ENCODE measurements around the gene MGAT4A. TPM values are rescaled to one million over a fixed set of nuclear protein-coding genes. Genes with fewer than 3 reads are reported as not detected.

Gene MGAT4A
- polyA plus RNA-seq, 2 of the 4 experiments (the other 2 are of a cell fraction) = 0.61 to 2.6 TPM

DNA sequence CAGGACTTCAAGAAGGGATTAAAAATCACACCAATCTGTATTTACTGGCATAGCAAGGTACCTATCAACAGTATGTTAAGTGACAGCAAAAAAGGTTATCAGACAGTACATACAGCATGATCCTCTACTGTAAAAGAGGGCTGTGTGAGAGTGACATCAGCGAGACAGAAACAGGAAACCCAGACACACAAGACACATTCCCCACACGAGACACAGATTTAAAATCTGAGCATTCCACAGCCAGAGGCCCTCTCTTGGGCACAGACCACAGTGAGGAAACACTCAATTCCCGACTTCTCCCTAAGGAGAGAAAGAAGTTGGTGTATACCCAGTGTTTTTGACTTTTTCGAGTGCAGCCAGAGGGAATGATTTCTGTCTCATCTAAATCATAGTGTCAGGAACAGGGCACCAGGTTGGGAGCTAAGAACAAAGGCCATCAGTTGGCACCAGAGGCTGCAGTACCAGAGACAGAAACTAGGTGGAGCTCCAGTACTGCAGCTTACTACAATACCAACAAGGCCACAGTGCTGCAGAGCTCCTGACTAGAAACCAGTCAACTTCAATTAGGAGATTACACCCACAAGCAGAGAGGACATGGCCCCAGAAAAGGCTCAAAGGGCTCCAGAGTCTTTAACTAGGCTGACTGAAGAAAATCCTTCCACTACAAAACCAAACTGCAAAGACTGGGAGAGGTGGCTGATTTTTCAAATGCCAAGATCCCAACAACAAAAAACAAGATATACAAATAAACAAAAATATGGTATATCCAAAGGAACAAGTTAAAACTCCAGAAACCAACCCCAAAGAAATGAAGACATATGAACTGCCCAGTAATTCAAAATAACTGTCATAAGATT lies 81.6 kb downstream of the MGAT4A start:
- Histone ChIP-seq H3K4me1 (no peaks in the 10 kb centered on the region), H3K4me2 (no peak overlapping the region), H3K27ac (no peak overlapping the region), H3K4me3 (no peak overlapping the region), H3K9me3 (no peaks in the 10 kb centered on the region)
- DNase-seq (ENCODE audit: low read depth in 1 of 2, low spot score in 1 of 2) = peak; percentile 13 to 76
- WGBS (ENCODE audit: missing lambda C conversion rate) = 26% methylated on average over 4 of the region's 4 CpGs
- no peak for TF ChIP-seq ZSCAN20 (CRISPR knock-in tag; IDR thresholded peaks at IDR 0.05)
- peak; percentile 92 for TF ChIP-seq SMC3 (IDR thresholded peaks at IDR 0.05)
- TF ChIP-seq NPAS2 (CRISPR knock-in tag; IDR thresholded peaks at IDR 0.05; ENCODE audit: borderline replicate concordance) = no peak
- TF ChIP-seq, protein P1, sequence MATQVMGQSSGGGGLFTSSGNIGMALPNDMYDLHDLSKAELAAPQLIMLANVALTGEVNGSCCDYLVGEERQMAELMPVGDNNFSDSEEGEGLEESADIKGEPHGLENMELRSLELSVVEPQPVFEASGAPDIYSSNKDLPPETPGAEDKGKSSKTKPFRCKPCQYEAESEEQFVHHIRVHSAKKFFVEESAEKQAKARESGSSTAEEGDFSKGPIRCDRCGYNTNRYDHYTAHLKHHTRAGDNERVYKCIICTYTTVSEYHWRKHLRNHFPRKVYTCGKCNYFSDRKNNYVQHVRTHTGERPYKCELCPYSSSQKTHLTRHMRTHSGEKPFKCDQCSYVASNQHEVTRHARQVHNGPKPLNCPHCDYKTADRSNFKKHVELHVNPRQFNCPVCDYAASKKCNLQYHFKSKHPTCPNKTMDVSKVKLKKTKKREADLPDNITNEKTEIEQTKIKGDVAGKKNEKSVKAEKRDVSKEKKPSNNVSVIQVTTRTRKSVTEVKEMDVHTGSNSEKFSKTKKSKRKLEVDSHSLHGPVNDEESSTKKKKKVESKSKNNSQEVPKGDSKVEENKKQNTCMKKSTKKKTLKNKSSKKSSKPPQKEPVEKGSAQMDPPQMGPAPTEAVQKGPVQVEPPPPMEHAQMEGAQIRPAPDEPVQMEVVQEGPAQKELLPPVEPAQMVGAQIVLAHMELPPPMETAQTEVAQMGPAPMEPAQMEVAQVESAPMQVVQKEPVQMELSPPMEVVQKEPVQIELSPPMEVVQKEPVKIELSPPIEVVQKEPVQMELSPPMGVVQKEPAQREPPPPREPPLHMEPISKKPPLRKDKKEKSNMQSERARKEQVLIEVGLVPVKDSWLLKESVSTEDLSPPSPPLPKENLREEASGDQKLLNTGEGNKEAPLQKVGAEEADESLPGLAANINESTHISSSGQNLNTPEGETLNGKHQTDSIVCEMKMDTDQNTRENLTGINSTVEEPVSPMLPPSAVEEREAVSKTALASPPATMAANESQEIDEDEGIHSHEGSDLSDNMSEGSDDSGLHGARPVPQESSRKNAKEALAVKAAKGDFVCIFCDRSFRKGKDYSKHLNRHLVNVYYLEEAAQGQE (IDR thresholded peaks at IDR 0.05) = no peak
- no peak for TF ChIP-seq CHD4 (IDR thresholded peaks at IDR 0.05; ENCODE audit: borderline replicate concordance)
- TF ChIP-seq CBX2 (IDR thresholded peaks at IDR 0.05; ENCODE audit: borderline replicate concordance, low read depth) = no peak
- no peak for TF ChIP-seq MAFK (IDR thresholded peaks at IDR 0.05; ENCODE audit: partially characterized antibody)
- no peak for TF ChIP-seq TP53 (CRISPR knock-in tag; IDR thresholded peaks at IDR 0.05)
- TF ChIP-seq POLR2A (IDR thresholded peaks at IDR 0.05; ENCODE audit: low read length) = no peak
- no peak for TF ChIP-seq MAZ (IDR thresholded peaks at IDR 0.05; ENCODE audit: borderline replicate concordance, low read depth, low read length)
- no peak for TF ChIP-seq MYC (IDR thresholded peaks at IDR 0.05; ENCODE audit: borderline replicate concordance, low read length)
- TF ChIP-seq RAD21 (conservative IDR thresholded peaks at IDR 0.05 in 1 of 2, IDR thresholded peaks at IDR 0.05 in 1 of 2) = peak; percentile 94 to 98
- TF ChIP-seq, protein P2, sequence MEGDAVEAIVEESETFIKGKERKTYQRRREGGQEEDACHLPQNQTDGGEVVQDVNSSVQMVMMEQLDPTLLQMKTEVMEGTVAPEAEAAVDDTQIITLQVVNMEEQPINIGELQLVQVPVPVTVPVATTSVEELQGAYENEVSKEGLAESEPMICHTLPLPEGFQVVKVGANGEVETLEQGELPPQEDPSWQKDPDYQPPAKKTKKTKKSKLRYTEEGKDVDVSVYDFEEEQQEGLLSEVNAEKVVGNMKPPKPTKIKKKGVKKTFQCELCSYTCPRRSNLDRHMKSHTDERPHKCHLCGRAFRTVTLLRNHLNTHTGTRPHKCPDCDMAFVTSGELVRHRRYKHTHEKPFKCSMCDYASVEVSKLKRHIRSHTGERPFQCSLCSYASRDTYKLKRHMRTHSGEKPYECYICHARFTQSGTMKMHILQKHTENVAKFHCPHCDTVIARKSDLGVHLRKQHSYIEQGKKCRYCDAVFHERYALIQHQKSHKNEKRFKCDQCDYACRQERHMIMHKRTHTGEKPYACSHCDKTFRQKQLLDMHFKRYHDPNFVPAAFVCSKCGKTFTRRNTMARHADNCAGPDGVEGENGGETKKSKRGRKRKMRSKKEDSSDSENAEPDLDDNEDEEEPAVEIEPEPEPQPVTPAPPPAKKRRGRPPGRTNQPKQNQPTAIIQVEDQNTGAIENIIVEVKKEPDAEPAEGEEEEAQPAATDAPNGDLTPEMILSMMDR (IDR thresholded peaks at IDR 0.05) = peak; percentile 93
- TF ChIP-seq RNF2 (IDR thresholded peaks at IDR 0.05; ENCODE audit: borderline replicate concordance, low read depth) = no peak
- no peak for FAIRE-seq
- ChIA-PET CTCF (interaction anchor here (0.6 to 1.9 kb wide), 39 partner anchors 11 to 892 kb away, joined by 3 to 40 read pairs (median 3); partner anchors contain the start of gene C2orf15), POLR2A (interaction anchor here (0.7 to 1.1 kb wide), 3 partner anchors 262 to 687 kb away, joined by 3 to 4 read pairs (median 3); partner anchors contain the start of genes LIPT1, TSGA10 and TXNDC9)
- peak; percentile 97 to 98 for ATAC-seq

DNA sequence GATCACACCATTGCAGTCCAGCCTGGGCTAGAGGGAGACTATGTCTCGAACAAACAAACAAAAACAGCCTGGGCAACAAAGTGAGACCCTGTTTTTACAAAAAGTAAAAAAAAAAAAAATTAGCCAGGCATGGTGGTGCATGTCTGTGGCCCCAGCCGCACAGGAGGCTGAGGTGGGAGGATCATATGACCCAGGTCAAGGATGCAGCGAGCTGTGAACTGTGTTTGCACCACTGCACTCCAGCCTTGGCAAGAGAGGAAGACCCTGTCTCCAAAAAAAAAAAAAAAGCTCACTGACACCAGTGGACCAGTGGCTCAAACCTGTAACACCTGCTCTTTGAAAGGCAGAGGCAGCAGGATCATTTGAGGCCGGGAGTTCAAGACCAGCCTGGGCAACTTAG lies 82.5 kb downstream of the MGAT4A start:
- no peak for FAIRE-seq
- CTCF ChIA-PET = interaction anchor here (0.7 to 1.9 kb wide), 8 partner anchors 10 to 892 kb away, joined by 3 to 40 read pairs (median 7); no protein-coding TSS in a partner anchor
- TF ChIP-seq, protein P3, sequence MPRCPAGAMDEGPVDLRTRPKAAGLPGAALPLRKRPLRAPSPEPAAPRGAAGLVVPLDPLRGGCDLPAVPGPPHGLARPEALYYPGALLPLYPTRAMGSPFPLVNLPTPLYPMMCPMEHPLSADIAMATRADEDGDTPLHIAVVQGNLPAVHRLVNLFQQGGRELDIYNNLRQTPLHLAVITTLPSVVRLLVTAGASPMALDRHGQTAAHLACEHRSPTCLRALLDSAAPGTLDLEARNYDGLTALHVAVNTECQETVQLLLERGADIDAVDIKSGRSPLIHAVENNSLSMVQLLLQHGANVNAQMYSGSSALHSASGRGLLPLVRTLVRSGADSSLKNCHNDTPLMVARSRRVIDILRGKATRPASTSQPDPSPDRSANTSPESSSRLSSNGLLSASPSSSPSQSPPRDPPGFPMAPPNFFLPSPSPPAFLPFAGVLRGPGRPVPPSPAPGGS (IDR thresholded peaks at IDR 0.05) = no peak
- TF ChIP-seq ESRRA (IDR thresholded peaks at IDR 0.05; ENCODE audit: borderline replicate concordance, low read length) (no peak), KDM5A (IDR thresholded peaks at IDR 0.05) (no peak), HOXB13 (CRISPR knock-in tag; IDR thresholded peaks at IDR 0.05; ENCODE audit: low read depth) (no peak), CHD2 (IDR thresholded peaks at IDR 0.05; ENCODE audit: low read length, partially characterized antibody) (no peak), POLR2A (IDR thresholded peaks at IDR 0.05; ENCODE audit: low read length) (no peak), HEYL (CRISPR knock-in tag; IDR thresholded peaks at IDR 0.05) (no peak), TFCP2L1 (CRISPR knock-in tag; IDR thresholded peaks at IDR 0.05) (no peak), PHF8 (IDR thresholded peaks at IDR 0.05; ENCODE audit: borderline replicate concordance, low read depth) (no peak)
- TF ChIP-seq, protein P4, sequence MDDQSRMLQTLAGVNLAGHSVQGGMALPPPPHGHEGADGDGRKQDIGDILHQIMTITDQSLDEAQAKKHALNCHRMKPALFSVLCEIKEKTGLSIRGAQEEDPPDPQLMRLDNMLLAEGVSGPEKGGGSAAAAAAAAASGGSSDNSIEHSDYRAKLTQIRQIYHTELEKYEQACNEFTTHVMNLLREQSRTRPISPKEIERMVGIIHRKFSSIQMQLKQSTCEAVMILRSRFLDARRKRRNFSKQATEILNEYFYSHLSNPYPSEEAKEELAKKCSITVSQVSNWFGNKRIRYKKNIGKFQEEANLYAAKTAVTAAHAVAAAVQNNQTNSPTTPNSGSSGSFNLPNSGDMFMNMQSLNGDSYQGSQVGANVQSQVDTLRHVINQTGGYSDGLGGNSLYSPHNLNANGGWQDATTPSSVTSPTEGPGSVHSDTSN (IDR thresholded peaks at IDR 0.05) = no peak
- TF ChIP-seq, protein P1 (IDR thresholded peaks at IDR 0.05) = no peak

More for the DNA sequence above, 82.5 kb downstream of the MGAT4A start:
- H3K4me3 ChIP-seq = no peak overlapping the region
- POLR2A ChIA-PET = no interaction called here
- no peaks in the 10 kb centered on the region for H3K4me1 ChIP-seq
- WGBS (ENCODE audit: missing lambda C conversion rate) = 66% methylated on average over 4 of the region's 4 CpGs
- DNase-seq (ENCODE audit: low read depth in 1 of 2, low spot score in 1 of 2) (no peak), ATAC-seq (no peak)
- H3K9me3 ChIP-seq = no peaks in the 10 kb centered on the region
- H3K27ac ChIP-seq = no peak overlapping the region
- H3K4me2 ChIP-seq = no peak overlapping the region

Measured in A549 (cell line).